ENCODE measurements around the gene ZNF512B. TPM values are rescaled to one million over a fixed set of nuclear protein-coding genes. Genes with fewer than 3 reads are reported as not detected.
A peak's percentile ranks its signal among the peaks of the same experiment; 100 is the strongest.

ZNF512B gene
- total RNA-seq, 1 donor from 2014 or later: 37.2 TPM

- Mint-ChIP-seq H3K27me3 (ENCODE audit: low read depth) (no peaks in the 10 kb centered on the region), H3K4me1 (ENCODE audit: low read depth) (no peaks in the 10 kb centered on the region), H3K36me3 (ENCODE audit: low read depth) (peaks cover 7% of the 10 kb centered on the region), H3K27ac (ENCODE audit: unreplicated experiment) (no peak overlapping the region), H3K9me3 (ENCODE audit: low read depth) (no peaks in the 10 kb centered on the region), H3K4me3 (ENCODE audit: unreplicated experiment) (no peak overlapping the region)
- no peak for TF ChIP-seq CTCF (IDR thresholded peaks at IDR 0.05)
- no peak for DNase-seq (ENCODE audit: low spot score)
Observed at GRCh38 chr20:63940071-63940471, 29.7 kb downstream of the ZNF512B start.

GRCh38 chr20:63939061-63939935, 30.4 kb downstream of the ZNF512B start:
- H3K9me3 Mint-ChIP-seq (ENCODE audit: low read depth): no peaks in the 10 kb centered on the region
- DNase-seq (ENCODE audit: low spot score): peak; percentile 92
- no peak for TF ChIP-seq CTCF (IDR thresholded peaks at IDR 0.05)

GRCh38 chr20:63937596-63937995, 32.1 kb downstream of the ZNF512B start:
- H3K27ac Mint-ChIP-seq (ENCODE audit: unreplicated experiment): peak overlapping the region; percentile 5
- no peaks in the 10 kb centered on the region for H3K4me1 Mint-ChIP-seq (ENCODE audit: low read depth)
- H3K4me3 Mint-ChIP-seq (ENCODE audit: unreplicated experiment): no peak overlapping the region
- peaks cover 9% of the 10 kb centered on the region for H3K36me3 Mint-ChIP-seq (ENCODE audit: low read depth)
- DNase-seq (ENCODE audit: low spot score): no peak
- TF ChIP-seq CTCF (IDR thresholded peaks at IDR 0.05): no peak
- no peaks in the 10 kb centered on the region for H3K27me3 Mint-ChIP-seq (ENCODE audit: low read depth)
- no peaks in the 10 kb centered on the region for H3K9me3 Mint-ChIP-seq (ENCODE audit: low read depth)

More at GRCh38 chr20:63939061-63939935, 30.4 kb downstream of the ZNF512B start:
- Mint-ChIP-seq H3K27ac (ENCODE audit: unreplicated experiment) (no peak overlapping the region), H3K27me3 (ENCODE audit: low read depth) (no peaks in the 10 kb centered on the region), H3K36me3 (ENCODE audit: low read depth) (peaks cover 9% of the 10 kb centered on the region), H3K4me1 (ENCODE audit: low read depth) (no peaks in the 10 kb centered on the region), H3K4me3 (ENCODE audit: unreplicated experiment) (no peak overlapping the region)

GRCh38 chr20:63935447-63935846, 34.3 kb downstream of the ZNF512B start:
- no peak for TF ChIP-seq CTCF (IDR thresholded peaks at IDR 0.05)
- no peaks in the 10 kb centered on the region for H3K9me3 Mint-ChIP-seq (ENCODE audit: low read depth)
- H3K27me3 Mint-ChIP-seq (ENCODE audit: low read depth): no peaks in the 10 kb centered on the region
- H3K36me3 Mint-ChIP-seq (ENCODE audit: low read depth): peaks cover 24% of the 10 kb centered on the region
- H3K4me1 Mint-ChIP-seq (ENCODE audit: low read depth): no peaks in the 10 kb centered on the region
- no peak overlapping the region for H3K4me3 Mint-ChIP-seq (ENCODE audit: unreplicated experiment)
- DNase-seq (ENCODE audit: low spot score): no peak
- no peak overlapping the region for H3K27ac Mint-ChIP-seq (ENCODE audit: unreplicated experiment)

GRCh38 chr20:63934271-63935068, 35.3 kb downstream of the ZNF512B start:
- no peaks in the 10 kb centered on the region for H3K27me3 Mint-ChIP-seq (ENCODE audit: low read depth)
- H3K36me3 Mint-ChIP-seq (ENCODE audit: low read depth): peaks cover 24% of the 10 kb centered on the region
- peak; percentile 87 for DNase-seq (ENCODE audit: low spot score)
- H3K27ac Mint-ChIP-seq (ENCODE audit: unreplicated experiment): peak overlapping the region; percentile 41
- H3K9me3 Mint-ChIP-seq (ENCODE audit: low read depth): no peaks in the 10 kb centered on the region
- H3K4me3 Mint-ChIP-seq (ENCODE audit: unreplicated experiment): no peak overlapping the region
- peak; percentile 60 for TF ChIP-seq CTCF (IDR thresholded peaks at IDR 0.05)
- no peaks in the 10 kb centered on the region for H3K4me1 Mint-ChIP-seq (ENCODE audit: low read depth)
